AG04449 (cell line): ENCODE data around the gene KIF3C.
A peak's percentile ranks its signal among the peaks of the same experiment; 100 is the strongest.
"Not testable (repeated sequence)": the region's sequence is repeated elsewhere in the genome, so short reads cannot be mapped to it uniquely, and the experiment has no call there.

ENCODE experiments used
- CTCF ChIA-PET: fragments of 350-600 bp; formaldehyde crosslinking; extraction: SDS; loops from one replicate; lab custom pipeline; 2021; ENCODE audit warnings: antibody characterized with exemption; lab: Yijun Ruan, JAX
- POLR2A ChIA-PET: fragments of 400-600, 350-600 bp; formaldehyde crosslinking; extraction: SDS; loops from one replicate; lab custom pipeline; 2020; ENCODE audit warnings: antibody characterized with exemption, inconsistent platforms; lab: Yijun Ruan, JAX
- DNase-seq: peaks from one replicate; pipeline ENCODE4 v3.0.0-alpha.2; 2010; ENCODE audit warnings: low read depth, low spot score
- H3K4me3 ChIP-seq: 2 replicates; pipeline ENCODE4 v1.5.1; 2011; ENCODE audit warnings: low read depth, mild to moderate bottlenecking, control low read depth, low read length
- TF ChIP-seq, protein P1 (sequence below): IDR thresholded peaks from one replicate; pipeline ENCODE4 v1.5.1; 2011; ENCODE audit warnings: mild to moderate bottlenecking, moderate library complexity, low read length, control low read depth, inconsistent platforms; ENCODE audit not compliant: insufficient read depth; ENCODE audit errors: missing control alignments

KIF3C gene

DNA sequence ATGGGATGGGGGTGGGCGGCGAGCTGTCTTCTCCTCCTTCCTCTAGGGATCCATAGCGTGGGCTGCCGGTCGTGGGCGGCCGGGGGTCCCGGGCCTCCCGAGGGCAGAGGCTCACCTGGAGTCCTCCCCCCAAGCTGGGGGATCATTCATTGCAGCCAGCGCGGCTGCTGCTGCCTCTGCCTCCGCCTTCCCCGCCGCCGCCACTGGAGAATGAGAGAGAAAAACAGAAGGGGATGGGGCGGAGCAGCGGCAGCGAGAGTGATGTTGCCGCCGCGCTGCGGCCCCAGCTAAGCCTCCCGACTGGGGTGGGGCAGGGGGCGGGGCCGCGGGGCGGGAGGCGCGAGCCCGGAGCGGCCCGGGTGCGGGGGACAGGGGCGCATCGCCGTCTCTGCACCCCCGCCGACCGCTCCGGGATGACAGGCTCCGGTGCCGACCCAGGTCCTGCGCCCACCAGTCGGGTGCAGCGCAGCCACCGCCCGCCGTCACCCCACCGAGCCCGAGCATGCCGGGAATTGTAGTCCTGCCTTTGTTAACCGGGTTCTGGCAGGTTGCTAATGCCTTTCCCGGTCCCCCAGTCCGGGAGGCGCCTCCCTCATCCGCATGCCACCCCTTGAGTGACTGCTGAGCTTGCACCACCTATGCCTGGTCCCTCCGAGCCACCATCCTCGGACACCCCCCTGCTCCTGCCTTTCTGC is at the start of gene KIF3C:
TSS of gene KIF3C (minus strand) at position 225 of the 695 bp plus-strand sequence. CDS start 580 bp downstream, outside the sequence.
- peak within 1 kb of the TSS; percentile 72 for H3K4me3 ChIP-seq
- ChIA-PET POLR2A (no interaction called here), CTCF (interaction anchor here (1.3 to 4.9 kb wide), 4 partner anchors 8 to 163 kb away, joined by 3 to 27 read pairs (median 10); no protein-coding TSS in a partner anchor)
- TF ChIP-seq, protein P1, sequence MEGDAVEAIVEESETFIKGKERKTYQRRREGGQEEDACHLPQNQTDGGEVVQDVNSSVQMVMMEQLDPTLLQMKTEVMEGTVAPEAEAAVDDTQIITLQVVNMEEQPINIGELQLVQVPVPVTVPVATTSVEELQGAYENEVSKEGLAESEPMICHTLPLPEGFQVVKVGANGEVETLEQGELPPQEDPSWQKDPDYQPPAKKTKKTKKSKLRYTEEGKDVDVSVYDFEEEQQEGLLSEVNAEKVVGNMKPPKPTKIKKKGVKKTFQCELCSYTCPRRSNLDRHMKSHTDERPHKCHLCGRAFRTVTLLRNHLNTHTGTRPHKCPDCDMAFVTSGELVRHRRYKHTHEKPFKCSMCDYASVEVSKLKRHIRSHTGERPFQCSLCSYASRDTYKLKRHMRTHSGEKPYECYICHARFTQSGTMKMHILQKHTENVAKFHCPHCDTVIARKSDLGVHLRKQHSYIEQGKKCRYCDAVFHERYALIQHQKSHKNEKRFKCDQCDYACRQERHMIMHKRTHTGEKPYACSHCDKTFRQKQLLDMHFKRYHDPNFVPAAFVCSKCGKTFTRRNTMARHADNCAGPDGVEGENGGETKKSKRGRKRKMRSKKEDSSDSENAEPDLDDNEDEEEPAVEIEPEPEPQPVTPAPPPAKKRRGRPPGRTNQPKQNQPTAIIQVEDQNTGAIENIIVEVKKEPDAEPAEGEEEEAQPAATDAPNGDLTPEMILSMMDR: no peak
- no peak for DNase-seq

DNA sequence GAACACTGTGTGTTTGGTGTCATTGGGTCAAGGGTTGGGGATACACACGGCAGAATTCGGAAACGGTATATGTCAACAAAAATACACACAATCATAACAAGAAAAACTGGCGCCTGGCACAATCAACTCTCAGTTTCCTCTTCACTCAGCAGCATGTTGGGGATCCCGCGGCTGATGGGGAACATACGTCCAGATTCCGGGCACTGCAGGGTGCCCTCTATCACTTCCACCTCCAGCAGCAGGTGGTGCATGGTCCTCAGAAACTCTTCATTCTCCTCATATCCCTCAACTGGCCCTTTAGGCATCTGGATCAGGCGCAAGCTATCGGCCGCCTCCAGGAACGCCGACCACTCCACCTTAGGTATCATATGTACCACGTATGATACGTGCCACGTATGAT is 45.8 kb upstream of the KIF3C start:
- POLR2A ChIA-PET, DNase-seq, H3K4me3 ChIP-seq: not testable (repeated sequence)
- CTCF ChIA-PET: interaction anchor here (1.2 kb wide), 1 partner anchor 10 kb away, joined by 7 read pairs; no protein-coding TSS in a partner anchor

DNA sequence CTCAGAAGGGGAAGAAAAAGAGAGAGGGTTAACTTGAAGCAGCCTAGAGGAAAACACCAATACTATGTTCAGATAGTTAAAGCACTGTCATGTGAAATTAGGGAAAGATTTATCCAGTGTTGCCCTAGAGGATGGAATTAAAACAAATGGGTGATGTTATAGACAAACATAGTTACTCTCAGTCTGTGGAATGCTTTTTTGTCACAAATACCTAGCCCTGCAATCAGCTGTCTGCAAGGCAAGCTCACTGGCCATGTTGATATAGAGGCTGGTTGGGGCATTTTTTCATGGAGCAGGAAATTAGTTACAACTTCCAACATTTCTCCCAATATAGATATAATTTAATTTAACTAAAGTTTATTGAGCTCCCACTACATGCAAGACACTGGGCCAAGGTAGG is 43.2 kb upstream of the KIF3C start:
- ChIA-PET POLR2A (interaction anchor here (1.0 kb wide), 1 partner anchor 9 kb away, joined by 3 read pairs; no protein-coding TSS in a partner anchor), CTCF (interaction anchor here (1.0 to 1.8 kb wide), 3 partner anchors 8 to 62 kb away, joined by 3 to 6 read pairs (median 3); partner anchors contain the start of gene RAB10)
- DNase-seq: no peak
- TF ChIP-seq, protein P1: no peak
- no peak overlapping the region for H3K4me3 ChIP-seq

DNA sequence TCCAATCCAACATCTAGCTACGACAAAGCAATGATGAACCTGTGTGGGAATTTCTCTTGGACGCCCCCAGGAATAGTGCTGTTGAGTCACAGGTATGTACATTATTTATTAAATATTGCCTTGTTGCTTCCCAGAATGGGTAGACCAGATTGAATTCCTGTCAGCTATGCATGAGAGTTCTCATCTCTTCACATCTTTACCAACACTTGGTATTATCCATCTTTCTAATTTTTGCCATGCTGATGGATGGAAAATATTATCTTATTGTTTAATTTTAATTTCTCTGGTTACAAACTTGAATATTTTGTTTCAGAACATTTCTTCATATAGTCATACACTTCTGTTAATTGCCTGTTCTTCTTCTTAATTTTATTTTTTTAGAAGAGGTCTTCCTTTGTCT is 42.0 kb upstream of the KIF3C start:
- no peak for DNase-seq
- ChIA-PET POLR2A (no interaction called here), CTCF (interaction anchor here (0.7 to 1.8 kb wide), 2 partner anchors 10 to 160 kb away, joined by 3 to 6 read pairs; partner anchors contain the start of gene RAB10)
- TF ChIP-seq, protein P1: no peak
- H3K4me3 ChIP-seq: no peak overlapping the region

DNA sequence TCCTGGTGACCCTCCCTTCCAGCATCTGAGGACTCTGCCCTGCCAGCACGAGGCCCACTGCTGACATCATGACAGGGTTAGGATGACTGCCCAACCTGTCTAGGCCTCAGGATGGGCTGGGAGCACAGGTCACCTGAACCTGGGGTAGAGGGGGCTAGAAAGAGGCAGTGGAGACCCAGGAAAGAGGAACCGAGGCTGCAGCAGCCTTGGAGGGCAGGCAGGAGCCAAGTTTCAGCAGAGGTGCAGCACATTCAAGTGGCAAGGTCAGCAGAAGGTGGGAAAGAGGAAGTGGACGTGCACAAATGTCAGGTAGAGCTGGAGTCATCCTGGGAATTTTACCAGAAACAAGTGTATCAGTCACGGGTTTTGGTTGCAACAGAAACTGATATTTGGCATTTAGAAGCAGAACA is 37.9 kb upstream of the KIF3C start:
- POLR2A ChIA-PET: interaction anchor here (1.1 kb wide), 1 partner anchor 13 kb away, joined by 3 read pairs; the partner anchor contains the start of gene RAB10
- TF ChIP-seq, protein P1: no peak
- DNase-seq: no peak
- CTCF ChIA-PET: no interaction called here
- H3K4me3 ChIP-seq: no peak overlapping the region

DNA sequence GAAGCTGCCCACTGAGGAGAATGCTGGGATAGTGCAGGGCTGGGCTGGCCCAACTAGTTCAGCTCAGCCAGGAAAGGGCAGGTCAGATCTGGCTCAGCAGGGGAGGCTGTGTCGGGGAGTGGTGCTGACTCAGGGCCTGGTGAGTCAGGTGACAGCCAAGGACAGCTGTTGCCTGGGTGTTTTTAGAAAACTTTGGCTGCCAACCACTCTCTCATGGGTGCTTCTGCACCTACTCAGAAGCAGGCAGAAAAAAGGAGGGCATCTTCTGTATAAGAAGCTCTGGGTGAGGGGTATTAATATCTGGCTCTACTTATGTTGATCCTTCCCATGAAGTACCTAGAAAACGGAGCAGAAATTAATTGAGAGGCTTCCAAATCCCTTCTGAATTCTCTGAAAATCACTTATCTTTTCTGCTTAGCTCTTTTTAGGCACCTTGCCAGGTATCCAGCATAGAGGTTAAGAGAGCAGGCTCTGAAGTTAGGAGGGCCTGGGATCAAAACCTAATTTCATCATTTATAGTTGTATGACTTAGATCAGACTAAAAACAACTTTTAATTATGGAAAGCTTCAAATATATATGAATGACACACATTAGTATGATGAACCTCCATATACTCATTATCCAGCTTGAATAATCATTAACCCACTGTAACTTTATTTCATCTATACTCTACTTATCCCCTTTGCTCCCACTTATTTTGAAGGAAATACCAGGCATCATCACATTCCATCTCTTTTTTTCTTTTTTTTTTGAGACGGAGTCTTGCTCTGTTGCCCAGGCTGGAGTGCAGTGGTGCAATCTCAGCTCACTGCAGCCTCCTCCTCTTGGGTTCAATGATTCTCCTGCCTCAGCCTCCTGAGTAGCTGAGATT is 36.1 kb upstream of the KIF3C start:
- TF ChIP-seq, protein P1: no peak
- ChIA-PET POLR2A (interaction anchor here (0.7 to 0.9 kb wide), 3 partner anchors 15 to 226 kb away, joined by 3 to 5 read pairs (median 5); partner anchors contain the start of genes HADHA, HADHB and RAB10), CTCF (interaction anchor here (0.7 to 3.1 kb wide), 16 partner anchors 9 to 166 kb away, joined by 3 to 14 read pairs (median 4); no protein-coding TSS in a partner anchor)
- DNase-seq: no peak
- no peak overlapping the region for H3K4me3 ChIP-seq
